ENCODE measurements around the gene NSUN7. TPM values are rescaled to one million over a fixed set of nuclear protein-coding genes. Genes with fewer than 3 reads are reported as not detected.

Gene NSUN7
- total RNA-seq, 1 experiment from 2014 or later: 7.7 TPM

- Mint-ChIP-seq H3K27ac (ENCODE audit: unreplicated experiment) (no peak overlapping the region), H3K4me3 (ENCODE audit: low read depth, unreplicated experiment) (no peak overlapping the region), H3K9me3 (ENCODE audit: low read depth, unreplicated experiment) (no peaks in the 10 kb centered on the region), H3K27me3 (ENCODE audit: unreplicated experiment) (no peaks in the 10 kb centered on the region), H3K36me3 (ENCODE audit: insufficient read depth, unreplicated experiment) (no peaks in the 10 kb centered on the region), H3K4me1 (ENCODE audit: low read depth, unreplicated experiment) (no peaks in the 10 kb centered on the region)
- CTCF ChIA-PET: no interaction called here
- TF ChIP-seq, protein P1, sequence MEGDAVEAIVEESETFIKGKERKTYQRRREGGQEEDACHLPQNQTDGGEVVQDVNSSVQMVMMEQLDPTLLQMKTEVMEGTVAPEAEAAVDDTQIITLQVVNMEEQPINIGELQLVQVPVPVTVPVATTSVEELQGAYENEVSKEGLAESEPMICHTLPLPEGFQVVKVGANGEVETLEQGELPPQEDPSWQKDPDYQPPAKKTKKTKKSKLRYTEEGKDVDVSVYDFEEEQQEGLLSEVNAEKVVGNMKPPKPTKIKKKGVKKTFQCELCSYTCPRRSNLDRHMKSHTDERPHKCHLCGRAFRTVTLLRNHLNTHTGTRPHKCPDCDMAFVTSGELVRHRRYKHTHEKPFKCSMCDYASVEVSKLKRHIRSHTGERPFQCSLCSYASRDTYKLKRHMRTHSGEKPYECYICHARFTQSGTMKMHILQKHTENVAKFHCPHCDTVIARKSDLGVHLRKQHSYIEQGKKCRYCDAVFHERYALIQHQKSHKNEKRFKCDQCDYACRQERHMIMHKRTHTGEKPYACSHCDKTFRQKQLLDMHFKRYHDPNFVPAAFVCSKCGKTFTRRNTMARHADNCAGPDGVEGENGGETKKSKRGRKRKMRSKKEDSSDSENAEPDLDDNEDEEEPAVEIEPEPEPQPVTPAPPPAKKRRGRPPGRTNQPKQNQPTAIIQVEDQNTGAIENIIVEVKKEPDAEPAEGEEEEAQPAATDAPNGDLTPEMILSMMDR (IDR thresholded peaks at IDR 0.05; ENCODE audit: unreplicated experiment): no peak
- no TSS peak for BruUV-seq (replicated peaks)
- intact Hi-C loops (cut with micrococcal nuclease; ENCODE audit: unreplicated experiment): no loop called here
- DNase-seq: no peak
These were observed 83.5 kb downstream of the NSUN7 start for GRCh38 chr4:40833212-40833611.

DNA sequence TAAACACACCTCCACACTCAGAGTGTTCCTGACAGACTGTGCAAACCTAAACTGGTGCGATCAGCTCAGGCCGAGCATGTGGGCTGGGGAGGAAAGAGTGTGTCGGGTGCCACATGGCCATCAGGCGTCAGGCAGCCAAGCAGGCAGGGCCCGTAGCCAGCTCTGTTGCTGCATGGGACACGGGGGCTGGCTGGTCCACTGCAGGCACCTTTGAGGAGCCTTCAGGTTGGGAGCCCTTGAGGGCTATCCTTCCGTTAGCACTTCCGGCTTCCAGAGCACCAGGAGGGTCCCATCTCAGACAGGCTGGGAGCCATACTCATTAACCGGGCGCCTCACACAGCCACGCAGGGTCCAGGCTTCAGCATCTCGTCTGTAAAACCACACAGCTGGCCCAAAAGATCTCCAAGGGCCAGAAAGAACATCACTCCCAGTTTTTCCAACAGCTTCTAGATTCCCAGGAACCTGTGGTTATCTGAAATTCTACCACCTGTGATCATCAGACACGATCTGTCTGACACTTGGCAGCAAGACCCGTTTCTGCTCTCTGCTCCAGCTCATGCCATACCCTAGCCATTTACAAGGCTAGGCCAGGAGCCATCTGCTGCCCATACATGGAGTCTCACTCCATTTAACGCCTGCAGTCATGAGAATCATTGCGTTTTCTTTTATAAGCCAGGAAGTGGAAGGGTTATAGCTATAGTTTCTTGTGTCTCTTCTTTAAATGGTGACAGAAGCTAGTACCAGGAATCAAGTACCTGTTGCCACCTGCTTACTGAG, 87.5 kb downstream of the NSUN7 start:
- Mint-ChIP-seq H3K9me3 (ENCODE audit: low read depth, unreplicated experiment) (no peaks in the 10 kb centered on the region), H3K36me3 (ENCODE audit: insufficient read depth, unreplicated experiment) (no peaks in the 10 kb centered on the region), H3K27ac (ENCODE audit: unreplicated experiment) (no peak overlapping the region), H3K4me3 (ENCODE audit: low read depth, unreplicated experiment) (no peak overlapping the region), H3K4me1 (ENCODE audit: low read depth, unreplicated experiment) (no peaks in the 10 kb centered on the region), H3K27me3 (ENCODE audit: unreplicated experiment) (no peaks in the 10 kb centered on the region)
- no TSS peak for BruUV-seq (replicated peaks)
- TF ChIP-seq, protein P1 (IDR thresholded peaks at IDR 0.05; ENCODE audit: unreplicated experiment): no peak
- no peak for DNase-seq
- CTCF ChIA-PET: no interaction called here
- intact Hi-C loops (cut with micrococcal nuclease; ENCODE audit: unreplicated experiment): no loop called here

GRCh38 chr4:40838742-40839141, 89.0 kb downstream of the NSUN7 start:
- H3K27me3 Mint-ChIP-seq (ENCODE audit: unreplicated experiment): no peaks in the 10 kb centered on the region
- CTCF ChIA-PET: interaction anchor here (0.5 kb wide), 1 partner anchor 109 kb away, joined by 3 read pairs; no protein-coding TSS in a partner anchor
- H3K36me3 Mint-ChIP-seq (ENCODE audit: insufficient read depth, unreplicated experiment): no peaks in the 10 kb centered on the region
- peaks cover 8% of the 10 kb centered on the region for H3K4me1 Mint-ChIP-seq (ENCODE audit: low read depth, unreplicated experiment)
- no peak overlapping the region for H3K4me3 Mint-ChIP-seq (ENCODE audit: low read depth, unreplicated experiment)
- no peak for DNase-seq
- TF ChIP-seq, protein P1 (IDR thresholded peaks at IDR 0.05; ENCODE audit: unreplicated experiment): no peak
- no peaks in the 10 kb centered on the region for H3K9me3 Mint-ChIP-seq (ENCODE audit: low read depth, unreplicated experiment)
- intact Hi-C loops (cut with micrococcal nuclease; ENCODE audit: unreplicated experiment): no loop called here
- no peak overlapping the region for H3K27ac Mint-ChIP-seq (ENCODE audit: unreplicated experiment)
- BruUV-seq (replicated peaks): no TSS peak

DNA sequence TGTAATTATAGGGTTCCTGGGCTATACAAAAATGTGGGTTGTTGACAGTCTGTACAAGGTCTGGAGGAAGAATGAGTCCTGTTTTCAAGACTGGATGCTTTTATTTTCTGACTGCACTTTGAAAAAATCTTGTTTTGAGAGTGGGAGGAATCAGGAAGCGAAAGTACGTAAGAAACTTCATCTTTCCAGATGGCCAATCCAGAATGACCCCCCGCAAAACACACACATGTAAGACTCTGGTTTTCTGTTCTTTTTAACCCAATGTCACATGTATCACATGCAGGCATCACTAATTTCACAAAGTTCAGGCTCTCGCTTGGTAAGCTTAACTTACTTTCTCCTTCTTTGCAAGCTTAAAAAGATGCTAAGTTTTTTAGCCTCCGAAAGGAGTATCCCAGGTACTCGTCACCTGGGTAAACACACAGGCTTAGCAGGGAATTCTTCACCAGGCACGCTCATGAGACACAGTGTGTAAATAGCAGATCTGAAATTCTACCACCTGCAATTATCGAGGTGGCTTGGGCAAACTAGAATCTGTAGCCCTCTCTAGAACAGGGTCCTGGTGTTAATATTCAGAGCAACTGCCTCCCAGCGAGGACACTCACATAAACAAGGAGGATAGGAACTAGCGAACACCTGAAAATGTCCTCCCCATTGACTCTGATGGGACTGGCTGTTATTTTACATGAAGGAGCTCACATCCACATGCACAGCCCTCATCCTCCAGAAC, 90.7 kb downstream of the NSUN7 start:
- Mint-ChIP-seq H3K4me1 (ENCODE audit: low read depth, unreplicated experiment) (peaks cover 8% of the 10 kb centered on the region), H3K27me3 (ENCODE audit: unreplicated experiment) (no peaks in the 10 kb centered on the region), H3K4me3 (ENCODE audit: low read depth, unreplicated experiment) (no peak overlapping the region), H3K36me3 (ENCODE audit: insufficient read depth, unreplicated experiment) (no peaks in the 10 kb centered on the region), H3K9me3 (ENCODE audit: low read depth, unreplicated experiment) (no peaks in the 10 kb centered on the region), H3K27ac (ENCODE audit: unreplicated experiment) (no peak overlapping the region)
- intact Hi-C loops (cut with micrococcal nuclease; ENCODE audit: unreplicated experiment): loop anchor here (5.0 kb wide), 1 partner anchor 103 kb away; no protein-coding TSS in a partner anchor
- CTCF ChIA-PET: interaction anchor here (1.0 kb wide), 3 partner anchors 8 to 57 kb away, joined by 3 to 11 read pairs (median 3); no protein-coding TSS in a partner anchor
- DNase-seq: no peak
- TF ChIP-seq, protein P1 (IDR thresholded peaks at IDR 0.05; ENCODE audit: unreplicated experiment): no peak
- BruUV-seq (replicated peaks): no TSS peak
